Uterus (tissue), 2 donors: ENCODE measurements around the gene SSBP2.

Experiments
- POLR2A ChIP-seq, 2 donors: fragments of 450-650 bp; IDR thresholded peaks; one replicate each; pipeline ENCODE4 v1.6.1; 2016; ENCODE audit warnings: antibody characterized with exemption in 2 of 2, mild to moderate bottlenecking in 1 of 2, moderate library complexity in 1 of 2
- TF ChIP-seq, protein P1 (sequence below), 4 experiments: fragments of 200-600 bp in 2 of 4; fragments of 450-650 bp in 2 of 4; sonication (generic) in 2 of 4; IDR thresholded peaks; one replicate each; pipeline ENCODE4 v1.5.1; 2016 to 2019; ENCODE audit warnings: antibody characterized with exemption in 4 of 4, mild to moderate bottlenecking in 2 of 4, moderate library complexity in 1 of 4

GRCh38 chr5:81558188-81558587, 192.7 kb downstream of the SSBP2 start:
- no peak for TF ChIP-seq POLR2A (IDR thresholded peaks at IDR 0.05)
- TF ChIP-seq, protein P1, sequence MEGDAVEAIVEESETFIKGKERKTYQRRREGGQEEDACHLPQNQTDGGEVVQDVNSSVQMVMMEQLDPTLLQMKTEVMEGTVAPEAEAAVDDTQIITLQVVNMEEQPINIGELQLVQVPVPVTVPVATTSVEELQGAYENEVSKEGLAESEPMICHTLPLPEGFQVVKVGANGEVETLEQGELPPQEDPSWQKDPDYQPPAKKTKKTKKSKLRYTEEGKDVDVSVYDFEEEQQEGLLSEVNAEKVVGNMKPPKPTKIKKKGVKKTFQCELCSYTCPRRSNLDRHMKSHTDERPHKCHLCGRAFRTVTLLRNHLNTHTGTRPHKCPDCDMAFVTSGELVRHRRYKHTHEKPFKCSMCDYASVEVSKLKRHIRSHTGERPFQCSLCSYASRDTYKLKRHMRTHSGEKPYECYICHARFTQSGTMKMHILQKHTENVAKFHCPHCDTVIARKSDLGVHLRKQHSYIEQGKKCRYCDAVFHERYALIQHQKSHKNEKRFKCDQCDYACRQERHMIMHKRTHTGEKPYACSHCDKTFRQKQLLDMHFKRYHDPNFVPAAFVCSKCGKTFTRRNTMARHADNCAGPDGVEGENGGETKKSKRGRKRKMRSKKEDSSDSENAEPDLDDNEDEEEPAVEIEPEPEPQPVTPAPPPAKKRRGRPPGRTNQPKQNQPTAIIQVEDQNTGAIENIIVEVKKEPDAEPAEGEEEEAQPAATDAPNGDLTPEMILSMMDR (IDR thresholded peaks at IDR 0.05) = no peak
